D721Med (cell line): ENCODE data around the gene AGFG2.

ENCODE experiments used
- DNase-seq: peaks from one replicate; pipeline ENCODE4 v3.0.0; 2011; ENCODE audit warnings: low spot score; ENCODE audit not compliant: insufficient read length
- FAIRE-seq: peaks from 2 replicates; lab custom pipeline; 2011; peaks lifted over from hg19 to GRCh38; lab: Jason Lieb, UNC
- CTCF ChIP-seq: IDR thresholded peaks from 2 replicates; pipeline ENCODE4 v1.5.1; 2012; ENCODE audit warnings: mild to moderate bottlenecking, control low read depth; ENCODE audit not compliant: insufficient read depth; ENCODE audit errors: missing control alignments

Gene AGFG2

GRCh38 chr7:100552532-100552931 lies 13.5 kb downstream of the AGFG2 start:
- FAIRE-seq (no peak), DNase-seq (no peak)
- TF ChIP-seq CTCF = no peak

- no peak for FAIRE-seq
- no peak for TF ChIP-seq CTCF
- no peak for DNase-seq
Observed at GRCh38 chr7:100553032-100553431, 14.0 kb downstream of the AGFG2 start.

- no peak for FAIRE-seq
- no peak for DNase-seq
- TF ChIP-seq CTCF = no peak
Observed at GRCh38 chr7:100555701-100556100, 16.7 kb downstream of the AGFG2 start.

- TF ChIP-seq CTCF = no peak
- no peak for DNase-seq
- no peak for FAIRE-seq
Observed at GRCh38 chr7:100556541-100556940, 17.5 kb downstream of the AGFG2 start.

GRCh38 chr7:100559127-100559526 lies 20.1 kb downstream of the AGFG2 start:
- TF ChIP-seq CTCF = no peak
- no peak for DNase-seq
- FAIRE-seq = no peak

- DNase-seq (no peak), FAIRE-seq (no peak)
- TF ChIP-seq CTCF = no peak
Observed at GRCh38 chr7:100561491-100562194, 22.6 kb downstream of the AGFG2 start.

- DNase-seq (no peak), FAIRE-seq (no peak)
- TF ChIP-seq CTCF = no peak
Observed at GRCh38 chr7:100562195-100563099, 23.4 kb downstream of the AGFG2 start.
